KMS-11 (cell line): ENCODE results near the gene ISCA2.
"Not testable (repeated sequence)": the region's sequence is repeated elsewhere in the genome, so short reads cannot be mapped to it uniquely, and the experiment has no call there.

Source experiments
- H2AFZ ChIP-seq: fragments of 200-600 bp; sonication (generic); 2 replicates; pipeline ENCODE4 v1.6.1; 2016; ENCODE audit warnings: antibody characterized with exemption, mixed run types, low read depth
- H3K27ac ChIP-seq: fragments of 200-600 bp; sonication (generic); 2 replicates; pipeline ENCODE4 v1.6.1; 2016; ENCODE audit warnings: mild to moderate bottlenecking, mixed run types
- H3K27me3 ChIP-seq: fragments of 200-600 bp; sonication (generic); 2 replicates; pipeline ENCODE4 v1.6.1; 2017; ENCODE audit warnings: mild to moderate bottlenecking, low read depth, mixed run types, moderate library complexity; ENCODE audit not compliant: insufficient read depth
- H3K36me3 ChIP-seq: fragments of 200-600 bp; sonication (generic); 2 replicates; pipeline ENCODE4 v1.6.1; 2017; ENCODE audit warnings: mild to moderate bottlenecking, mixed run types; ENCODE audit not compliant: insufficient read depth
- H3K4me1 ChIP-seq: fragments of 200-600 bp; sonication (generic); 2 replicates; pipeline ENCODE4 v1.6.1; 2016; ENCODE audit warnings: mild to moderate bottlenecking, low read depth, mixed run types; ENCODE audit not compliant: poor library complexity, severe bottlenecking
- H3K4me2 ChIP-seq: fragments of 200-600 bp; sonication (generic); 2 replicates; pipeline ENCODE4 v1.7.0; 2016; ENCODE audit warnings: mild to moderate bottlenecking, mixed run types
- H3K4me3 ChIP-seq: fragments of 200-600 bp; sonication (generic); IDR thresholded peaks from 2 replicates; pipeline ENCODE4 v1.6.1; 2017; ENCODE audit warnings: low read depth, low read length, mixed read lengths; ENCODE audit not compliant: insufficient read depth
- H3K79me2 ChIP-seq: fragments of 200-600 bp; sonication (generic); 2 replicates; pipeline ENCODE4 v1.6.1; 2016; ENCODE audit warnings: low read depth, mixed run types; ENCODE audit not compliant: insufficient read depth
- H3K9ac ChIP-seq: fragments of 200-600 bp; sonication (generic); 2 replicates; pipeline ENCODE4 v1.6.1; 2016; ENCODE audit warnings: mild to moderate bottlenecking, mixed run types
- H4K20me1 ChIP-seq: fragments of 200-600 bp; sonication (generic); 2 replicates; pipeline ENCODE4 v1.6.1; 2016; ENCODE audit warnings: mild to moderate bottlenecking, mixed run types; ENCODE audit not compliant: insufficient read depth
- TF ChIP-seq, protein P1 (sequence below): fragments of 200-600 bp; sonication (generic); conservative IDR thresholded peaks from 2 replicates; pipeline ENCODE4 v1.6.1; 2017; ENCODE audit warnings: low read depth, mild to moderate bottlenecking, antibody characterized with exemption, low read length, moderate library complexity, mixed read lengths

ISCA2 gene

DNA sequence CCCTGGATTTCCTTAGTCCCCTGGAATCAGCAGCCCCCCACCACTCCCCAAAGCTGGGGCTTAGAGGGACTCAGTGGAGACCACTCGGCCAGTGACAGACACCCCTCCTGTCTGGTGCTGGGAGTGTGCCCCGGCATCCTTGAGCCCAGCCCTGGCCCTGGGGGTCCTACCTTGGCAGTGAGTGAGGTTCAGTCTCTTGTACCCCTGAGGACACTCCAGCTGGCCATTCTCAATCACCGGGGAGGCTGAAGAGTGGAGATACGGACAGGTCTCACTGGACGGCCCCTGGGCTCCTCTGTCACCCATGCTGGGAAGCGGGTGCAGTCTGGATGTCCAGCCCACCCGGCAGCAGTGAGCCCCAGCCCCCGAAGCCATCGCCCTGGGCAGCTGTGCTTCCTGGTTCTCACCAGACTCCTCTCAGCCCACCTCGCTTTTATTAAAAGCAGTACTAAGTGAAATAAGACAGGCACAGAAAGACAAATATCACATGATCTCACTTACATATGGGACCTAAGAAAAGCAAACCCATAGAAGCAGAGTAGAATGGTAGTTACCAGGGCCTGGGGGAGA lies 42.3 kb downstream of the ISCA2 start:
- Histone ChIP-seq H3K27ac (no peak overlapping the region), H3K4me1 (no peaks in the 10 kb centered on the region), H3K4me3 (no peak overlapping the region)

DNA sequence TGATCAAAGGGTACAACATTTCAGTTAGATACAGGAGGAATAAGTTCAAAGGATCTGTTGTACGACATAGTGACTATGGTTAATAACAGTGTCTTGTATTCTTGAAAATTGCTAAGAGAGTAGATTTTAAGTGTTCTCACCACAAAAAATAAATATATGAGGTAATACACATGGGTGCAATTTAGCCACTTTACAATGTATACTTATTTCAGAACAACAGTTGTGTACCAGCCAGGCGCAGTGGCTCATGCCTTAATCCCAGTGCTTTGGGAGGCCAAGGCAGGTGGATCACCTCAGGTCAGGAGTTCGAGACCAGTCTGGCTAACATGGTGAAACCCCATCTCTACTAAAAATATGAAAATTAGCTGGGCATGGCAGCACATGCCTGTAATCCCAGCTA lies 42.8 kb downstream of the ISCA2 start:
- H2AFZ ChIP-seq, H3K9ac ChIP-seq, H3K36me3 ChIP-seq, H3K4me1 ChIP-seq, H3K27me3 ChIP-seq, H3K4me2 ChIP-seq, H3K4me3 ChIP-seq, H3K27ac ChIP-seq, H3K79me2 ChIP-seq, H4K20me1 ChIP-seq: not testable (repeated sequence)

More for the DNA sequence above, 42.3 kb downstream of the ISCA2 start:
- Histone ChIP-seq H3K9ac (no peak overlapping the region), H4K20me1 (no peaks in the 10 kb centered on the region), H3K4me2 (no peak overlapping the region), H3K36me3 (no peaks in the 10 kb centered on the region), H3K79me2 (no peaks in the 10 kb centered on the region), H2AFZ (no peak overlapping the region), H3K27me3 (no peaks in the 10 kb centered on the region)
- TF ChIP-seq, protein P1, sequence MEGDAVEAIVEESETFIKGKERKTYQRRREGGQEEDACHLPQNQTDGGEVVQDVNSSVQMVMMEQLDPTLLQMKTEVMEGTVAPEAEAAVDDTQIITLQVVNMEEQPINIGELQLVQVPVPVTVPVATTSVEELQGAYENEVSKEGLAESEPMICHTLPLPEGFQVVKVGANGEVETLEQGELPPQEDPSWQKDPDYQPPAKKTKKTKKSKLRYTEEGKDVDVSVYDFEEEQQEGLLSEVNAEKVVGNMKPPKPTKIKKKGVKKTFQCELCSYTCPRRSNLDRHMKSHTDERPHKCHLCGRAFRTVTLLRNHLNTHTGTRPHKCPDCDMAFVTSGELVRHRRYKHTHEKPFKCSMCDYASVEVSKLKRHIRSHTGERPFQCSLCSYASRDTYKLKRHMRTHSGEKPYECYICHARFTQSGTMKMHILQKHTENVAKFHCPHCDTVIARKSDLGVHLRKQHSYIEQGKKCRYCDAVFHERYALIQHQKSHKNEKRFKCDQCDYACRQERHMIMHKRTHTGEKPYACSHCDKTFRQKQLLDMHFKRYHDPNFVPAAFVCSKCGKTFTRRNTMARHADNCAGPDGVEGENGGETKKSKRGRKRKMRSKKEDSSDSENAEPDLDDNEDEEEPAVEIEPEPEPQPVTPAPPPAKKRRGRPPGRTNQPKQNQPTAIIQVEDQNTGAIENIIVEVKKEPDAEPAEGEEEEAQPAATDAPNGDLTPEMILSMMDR, result no peak

DNA sequence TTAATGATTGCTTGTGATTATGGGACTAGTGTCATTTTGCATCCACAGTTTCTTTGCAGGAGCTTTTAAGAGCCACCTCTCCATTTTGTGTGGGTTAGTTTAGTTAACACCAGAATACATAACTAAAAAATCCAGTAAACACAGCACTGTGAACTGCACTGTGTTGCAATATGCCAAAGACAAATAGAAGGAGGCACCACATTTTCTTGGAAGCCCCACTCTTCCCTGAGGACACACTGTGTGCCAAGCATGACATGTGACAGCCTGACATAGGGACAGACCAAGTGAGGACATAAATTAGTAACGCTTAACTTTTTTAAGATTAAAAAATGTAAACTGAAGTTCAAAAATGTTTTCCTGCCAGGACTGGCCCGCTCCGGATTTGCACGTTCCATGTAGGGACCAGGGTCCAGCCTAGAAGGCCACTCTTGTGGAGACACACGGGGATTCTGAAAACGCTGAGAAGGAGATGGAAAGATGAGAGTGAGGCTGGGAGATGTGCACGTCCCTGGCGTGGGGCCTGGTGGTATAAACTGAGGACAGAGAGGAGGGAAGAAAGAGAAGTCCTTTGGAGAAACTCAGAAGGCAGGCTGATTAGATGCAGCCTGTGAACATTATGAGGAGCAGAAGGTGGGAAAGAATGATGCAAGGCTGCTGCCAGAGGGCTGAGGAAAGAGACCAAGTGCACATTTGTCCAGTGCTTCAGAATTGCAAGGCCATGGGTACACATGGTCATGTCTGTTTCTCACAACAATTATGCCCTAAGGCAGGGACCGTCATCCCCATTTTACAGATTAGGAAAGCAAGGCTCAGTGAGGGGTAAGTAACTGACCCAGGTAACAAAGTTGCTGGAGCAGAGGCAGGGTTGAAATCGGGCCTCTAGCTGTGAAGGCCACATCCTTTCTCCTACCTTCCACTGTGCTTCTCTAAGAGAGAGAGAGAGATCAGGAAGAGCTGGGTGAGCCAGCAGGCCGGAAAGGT lies 45.1 kb downstream of the ISCA2 start:
- no peak overlapping the region for H3K9ac ChIP-seq
- no peaks in the 10 kb centered on the region for H3K36me3 ChIP-seq
- H3K4me3 ChIP-seq, result no peak overlapping the region
- no peaks in the 10 kb centered on the region for H4K20me1 ChIP-seq
- no peaks in the 10 kb centered on the region for H3K79me2 ChIP-seq
- H3K27ac ChIP-seq, result no peak overlapping the region
- H3K4me1 ChIP-seq, result no peaks in the 10 kb centered on the region
- no peaks in the 10 kb centered on the region for H3K27me3 ChIP-seq
- TF ChIP-seq, protein P1, result no peak
- H2AFZ ChIP-seq, result no peak overlapping the region
- H3K4me2 ChIP-seq, result no peak overlapping the region

DNA sequence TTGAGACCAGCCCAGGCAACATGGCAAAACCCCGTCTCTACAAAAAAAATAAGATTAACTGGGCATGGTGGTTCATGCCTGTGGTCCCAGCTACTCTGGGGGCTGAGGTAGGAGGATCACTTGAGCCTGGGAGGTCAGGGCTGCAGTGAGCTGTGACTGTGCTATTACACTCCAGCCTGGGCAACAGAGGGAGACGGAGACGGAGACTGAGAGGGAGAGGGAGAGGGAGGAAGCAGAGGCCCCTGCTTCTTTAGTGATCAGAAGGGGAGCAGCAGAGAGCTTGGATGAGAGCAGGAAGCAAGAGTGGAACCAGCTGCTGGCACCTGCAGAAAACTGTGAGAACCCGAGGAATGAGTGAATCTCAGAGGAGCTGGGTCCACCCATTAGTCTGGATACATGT lies 45.9 kb downstream of the ISCA2 start:
- H3K27ac ChIP-seq, result no peak overlapping the region

More for the DNA sequence above, 45.9 kb downstream of the ISCA2 start:
- Histone ChIP-seq H4K20me1 (no peaks in the 10 kb centered on the region), H2AFZ (no peak overlapping the region), H3K9ac (no peak overlapping the region), H3K79me2 (no peaks in the 10 kb centered on the region), H3K36me3 (no peaks in the 10 kb centered on the region), H3K27me3 (no peaks in the 10 kb centered on the region), H3K4me2 (no peak overlapping the region), H3K4me3 (no peak overlapping the region), H3K4me1 (no peaks in the 10 kb centered on the region)
- TF ChIP-seq, protein P1, result no peak
